Measurements from ENCODE around the gene ACTN2.

Gene ACTN2

GRCh38 chr1:236717811-236718210 is 31.5 kb downstream of the ACTN2 start:
- no peak for DNase-seq (ENCODE audit: low read depth)
- no peak for TF ChIP-seq CTCF (IDR thresholded peaks at IDR 0.05; ENCODE audit: control insufficient read depth, insufficient read depth, low read depth, low read length, missing control alignments)
- no peak overlapping the region for H3K4me3 ChIP-seq (ENCODE audit: control insufficient read depth, low read depth, low read length)

GRCh38 chr1:236718328-236718727 is 32.0 kb downstream of the ACTN2 start:
- TF ChIP-seq CTCF (IDR thresholded peaks at IDR 0.05; ENCODE audit: control insufficient read depth, insufficient read depth, low read depth, low read length, missing control alignments), result no peak
- H3K4me3 ChIP-seq (ENCODE audit: control insufficient read depth, low read depth, low read length), result no peak overlapping the region
- DNase-seq (ENCODE audit: low read depth), result no peak

- no peak for DNase-seq (ENCODE audit: low read depth)
- TF ChIP-seq CTCF (IDR thresholded peaks at IDR 0.05; ENCODE audit: control insufficient read depth, insufficient read depth, low read depth, low read length, missing control alignments), result no peak
- H3K4me3 ChIP-seq (ENCODE audit: control insufficient read depth, low read depth, low read length), result no peak overlapping the region
Observed at GRCh38 chr1:236720206-236720605, 33.9 kb downstream of the ACTN2 start.

- no peak for DNase-seq (ENCODE audit: low read depth)
- no peak overlapping the region for H3K4me3 ChIP-seq (ENCODE audit: control insufficient read depth, low read depth, low read length)
- no peak for TF ChIP-seq CTCF (IDR thresholded peaks at IDR 0.05; ENCODE audit: control insufficient read depth, insufficient read depth, low read depth, low read length, missing control alignments)
Observed at GRCh38 chr1:236720611-236721010, 34.3 kb downstream of the ACTN2 start.

- TF ChIP-seq CTCF (IDR thresholded peaks at IDR 0.05; ENCODE audit: control insufficient read depth, insufficient read depth, low read depth, low read length, missing control alignments), result no peak
- no peak for DNase-seq (ENCODE audit: low read depth)
- no peak overlapping the region for H3K4me3 ChIP-seq (ENCODE audit: control insufficient read depth, low read depth, low read length)
Observed at GRCh38 chr1:236724049-236724448, 37.8 kb downstream of the ACTN2 start.

- H3K4me3 ChIP-seq (ENCODE audit: control insufficient read depth, low read depth, low read length), result no peak overlapping the region
- DNase-seq (ENCODE audit: low read depth), result no peak
- no peak for TF ChIP-seq CTCF (IDR thresholded peaks at IDR 0.05; ENCODE audit: control insufficient read depth, insufficient read depth, low read depth, low read length, missing control alignments)
Observed at GRCh38 chr1:236724506-236724905, 38.2 kb downstream of the ACTN2 start.

- no peak for TF ChIP-seq CTCF (IDR thresholded peaks at IDR 0.05; ENCODE audit: control insufficient read depth, insufficient read depth, low read depth, low read length, missing control alignments)
- no peak for DNase-seq (ENCODE audit: low read depth)
- no peak overlapping the region for H3K4me3 ChIP-seq (ENCODE audit: control insufficient read depth, low read depth, low read length)
Observed at GRCh38 chr1:236725668-236726067, 39.4 kb downstream of the ACTN2 start.

Measured in AG09309 (cell line).